Measurements from ENCODE around the gene TAF6. TPM values are rescaled to one million over a fixed set of nuclear protein-coding genes. Genes with fewer than 3 reads are reported as not detected.
A peak's percentile ranks its signal among the peaks of the same experiment; 100 is the strongest.

The TAF6 gene
- total and polyA plus RNA-seq, 7 donors = 26.8 to 58.4 (median 33.5) TPM

DNA sequence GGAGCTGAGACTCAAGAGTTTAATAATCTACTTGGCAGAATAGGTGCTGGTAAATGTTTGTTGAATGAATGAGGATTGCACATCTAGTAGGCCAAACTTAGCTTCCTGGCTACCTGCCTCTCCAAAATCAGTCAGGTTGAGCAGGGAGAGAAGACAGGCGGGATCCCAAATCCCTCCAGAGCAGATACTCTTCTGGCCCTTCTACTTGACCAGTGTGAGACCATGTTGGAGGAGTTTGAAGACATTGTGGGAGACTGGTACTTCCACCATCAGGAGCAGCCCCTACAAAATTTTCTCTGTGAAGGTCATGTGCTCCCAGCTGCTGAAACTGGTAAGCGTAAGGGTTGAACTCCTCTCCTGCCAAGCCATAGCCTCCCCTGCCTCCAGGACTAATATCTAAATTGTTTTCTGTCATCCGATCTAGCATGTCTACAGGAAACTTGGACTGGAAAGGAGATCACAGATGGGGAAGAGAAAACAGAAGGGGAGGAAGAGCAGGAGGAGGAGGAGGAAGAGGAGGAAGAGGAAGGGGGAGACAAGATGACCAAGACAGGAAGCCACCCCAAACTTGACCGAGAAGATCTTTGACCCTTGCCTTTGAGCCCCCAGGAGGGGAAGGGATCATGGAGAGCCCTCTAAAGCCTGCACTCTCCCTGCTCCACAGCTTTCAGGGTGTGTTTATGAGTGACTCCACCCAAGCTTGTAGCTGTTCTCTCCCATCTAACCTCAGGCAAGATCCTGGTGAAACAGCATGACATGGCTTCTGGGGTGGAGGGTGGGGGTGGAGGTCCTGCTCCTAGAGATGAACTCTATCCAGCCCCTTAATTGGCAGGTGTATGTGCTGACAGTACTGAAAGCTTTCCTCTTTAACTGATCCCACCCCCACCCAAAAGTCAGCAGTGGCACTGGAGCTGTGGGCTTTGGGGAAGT, 5.4 kb upstream of the TAF6 start:
- WGBS, 3 donors = 64 to 73% (median 65%) methylated on average over 4 of the region's 4 CpGs
- Histone ChIP-seq H3K36me3 (ENCODE audit: insufficient read depth in 1 of 2, low read depth in 1 of 2) (peaks cover 0 to 5% of the 10 kb centered on the region in 2 donors), H3K27ac (no peak overlapping the region), H3K27me3 (ENCODE audit: insufficient read depth in 3 of 3, low read length in 2 of 3) (no peaks in the 10 kb centered on the region), H3K4me3 (no peak overlapping the region), H3K9me3 (no peaks in the 10 kb centered on the region), H3K4me1 (peaks cover 27% of the 10 kb centered on the region)
- TF ChIP-seq, protein P1, sequence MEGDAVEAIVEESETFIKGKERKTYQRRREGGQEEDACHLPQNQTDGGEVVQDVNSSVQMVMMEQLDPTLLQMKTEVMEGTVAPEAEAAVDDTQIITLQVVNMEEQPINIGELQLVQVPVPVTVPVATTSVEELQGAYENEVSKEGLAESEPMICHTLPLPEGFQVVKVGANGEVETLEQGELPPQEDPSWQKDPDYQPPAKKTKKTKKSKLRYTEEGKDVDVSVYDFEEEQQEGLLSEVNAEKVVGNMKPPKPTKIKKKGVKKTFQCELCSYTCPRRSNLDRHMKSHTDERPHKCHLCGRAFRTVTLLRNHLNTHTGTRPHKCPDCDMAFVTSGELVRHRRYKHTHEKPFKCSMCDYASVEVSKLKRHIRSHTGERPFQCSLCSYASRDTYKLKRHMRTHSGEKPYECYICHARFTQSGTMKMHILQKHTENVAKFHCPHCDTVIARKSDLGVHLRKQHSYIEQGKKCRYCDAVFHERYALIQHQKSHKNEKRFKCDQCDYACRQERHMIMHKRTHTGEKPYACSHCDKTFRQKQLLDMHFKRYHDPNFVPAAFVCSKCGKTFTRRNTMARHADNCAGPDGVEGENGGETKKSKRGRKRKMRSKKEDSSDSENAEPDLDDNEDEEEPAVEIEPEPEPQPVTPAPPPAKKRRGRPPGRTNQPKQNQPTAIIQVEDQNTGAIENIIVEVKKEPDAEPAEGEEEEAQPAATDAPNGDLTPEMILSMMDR (IDR thresholded peaks at IDR 0.05) = no peak
- DNase-seq (no peak), ATAC-seq (no peak)
- intact Hi-C loops (cut with DNase I) = loop anchor here (5.0 kb wide), 3 partner anchors 32 to 132 kb away; partner anchors contain the start of gene COPS6 (in 1 of the 2)

DNA sequence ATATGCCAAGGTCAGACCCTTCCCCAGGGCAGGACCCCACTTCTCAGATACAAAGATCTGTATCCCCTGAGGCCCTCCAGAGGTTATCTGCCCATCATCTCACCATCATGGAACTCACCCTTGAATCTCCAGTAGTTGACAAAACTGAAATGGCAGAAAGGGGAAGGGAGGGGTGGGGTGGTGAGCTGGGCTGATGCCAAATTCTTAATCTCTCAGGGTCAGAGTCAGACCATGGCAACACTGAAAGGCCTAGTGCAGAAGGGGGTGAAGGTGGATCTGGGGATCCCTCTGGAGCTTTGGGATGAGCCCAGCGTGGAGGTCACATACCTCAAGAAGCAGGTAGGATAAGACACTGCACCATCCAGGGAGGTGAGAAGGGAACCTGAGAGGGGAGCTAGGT, 3.4 kb upstream of the TAF6 start:
- TF ChIP-seq, protein P1 (IDR thresholded peaks at IDR 0.05) = no peak
- peaks cover 26% of the 10 kb centered on the region for H3K4me1 ChIP-seq
- intact Hi-C loops (cut with DNase I) = no loop called here
- H3K27me3 ChIP-seq (ENCODE audit: insufficient read depth in 3 of 3, low read length in 2 of 3) = no peaks in the 10 kb centered on the region
- H3K36me3 ChIP-seq (ENCODE audit: insufficient read depth in 1 of 2, low read depth in 1 of 2) = peaks cover 0 to 5% of the 10 kb centered on the region in 2 donors
- no peaks in the 10 kb centered on the region for H3K9me3 ChIP-seq
- H3K27ac ChIP-seq = no peak overlapping the region
- 85 to 90% (median 88%) methylated on average over 1 of the region's 1 CpG for WGBS, 3 donors
- DNase-seq (no peak), ATAC-seq (no peak)
- H3K4me3 ChIP-seq = no peak overlapping the region

DNA sequence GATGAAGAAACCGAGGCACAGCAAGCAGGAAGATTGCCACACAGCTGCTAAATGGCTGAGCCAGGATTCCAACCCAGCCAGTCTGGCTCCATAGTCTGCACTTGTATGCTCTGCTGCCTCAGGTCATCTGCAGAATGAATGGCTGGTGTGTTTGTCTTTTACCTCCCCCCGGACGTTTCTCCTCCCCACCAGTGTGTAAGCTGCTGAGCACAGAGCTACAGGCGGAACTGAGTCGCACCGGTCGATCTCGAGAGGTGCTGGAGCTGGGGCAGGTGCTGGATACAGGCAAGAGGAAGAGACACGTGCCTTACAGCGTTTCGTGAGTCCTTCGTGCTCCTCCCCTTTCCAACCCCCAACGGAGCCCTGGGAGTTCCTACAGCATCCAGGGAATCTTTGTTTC, 2.9 kb upstream of the TAF6 start:
- Histone ChIP-seq H3K27me3 (ENCODE audit: insufficient read depth in 3 of 3, low read length in 2 of 3) (no peaks in the 10 kb centered on the region), H3K9me3 (no peaks in the 10 kb centered on the region), H3K36me3 (ENCODE audit: insufficient read depth in 1 of 2, low read depth in 1 of 2) (peaks cover 0 to 5% of the 10 kb centered on the region in 2 donors), H3K27ac (no peak overlapping the region), H3K4me3 (no peak overlapping the region), H3K4me1 (peaks cover 26% of the 10 kb centered on the region)
- intact Hi-C loops (cut with DNase I) = no loop called here
- ATAC-seq = no peak
- TF ChIP-seq, protein P1 (IDR thresholded peaks at IDR 0.05) = no peak
- 70 to 75% (median 70%) methylated on average over 13 of the region's 13 CpGs for WGBS, 3 donors
- no peak for DNase-seq

DNA sequence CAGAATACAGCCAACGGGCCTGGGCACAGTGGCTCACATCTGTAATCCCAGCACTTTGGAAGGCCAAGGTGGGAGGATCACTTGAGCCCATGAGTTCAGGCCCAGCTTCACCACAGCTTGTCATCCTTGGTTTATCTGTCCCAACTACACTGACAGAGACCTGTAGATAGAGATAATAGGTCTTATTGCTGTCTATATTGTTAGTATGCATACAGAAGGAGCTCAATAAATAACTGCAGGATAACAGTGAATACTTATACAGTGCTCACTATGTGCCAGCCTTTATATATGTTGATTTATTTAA, 1.5 kb upstream of the TAF6 start:
- peaks cover 19% of the 10 kb centered on the region for H3K4me1 ChIP-seq
- H3K4me3 ChIP-seq = peak overlapping the region; percentile 84
- TF ChIP-seq, protein P1 (IDR thresholded peaks at IDR 0.05) = no peak
- intact Hi-C loops (cut with DNase I) = no loop called here
- H3K27ac ChIP-seq = peak overlapping the region; percentile 91
- no peaks in the 10 kb centered on the region for H3K9me3 ChIP-seq
- H3K36me3 ChIP-seq (ENCODE audit: insufficient read depth in 1 of 2, low read depth in 1 of 2) = peaks cover 0 to 5% of the 10 kb centered on the region in 2 donors
- H3K27me3 ChIP-seq (ENCODE audit: insufficient read depth in 3 of 3, low read length in 2 of 3) = no peaks in the 10 kb centered on the region
- 7 to 33% (median 10%) methylated on average over 1 of the region's 1 CpG for WGBS, 3 donors
- ATAC-seq (no peak), DNase-seq (no peak)
